ES-I3 (cell line): ENCODE results near the gene GGTA1.
"Not testable (repeated sequence)": the region's sequence is repeated elsewhere in the genome, so short reads cannot be mapped to it uniquely, and the experiment has no call there.

Source experiments
- H3K36me3 ChIP-seq: 2 replicates; pipeline ENCODE4 v1.6.1; 2013; ENCODE audit warnings: mild to moderate bottlenecking, low read length, control low read depth, moderate library complexity; ENCODE audit not compliant: insufficient read depth
- H3K4me1 ChIP-seq: 2 replicates; pipeline ENCODE4 v1.6.1; 2013; ENCODE audit warnings: mild to moderate bottlenecking, control low read depth, low read length; ENCODE audit not compliant: insufficient read depth
- H3K9ac ChIP-seq: 2 replicates; pipeline ENCODE4 v1.6.1; 2013; ENCODE audit warnings: low read depth, mild to moderate bottlenecking, low read length, moderate library complexity
- H3K9me3 ChIP-seq: 2 replicates; pipeline ENCODE4 v1.6.1; 2013; ENCODE audit warnings: mild to moderate bottlenecking, low read length, moderate library complexity; ENCODE audit not compliant: control insufficient read depth, insufficient read depth

GGTA1 gene

GRCh38 chr9:121458449-121458848, 41.2 kb downstream of the GGTA1 start:
- H3K4me1 ChIP-seq, H3K9ac ChIP-seq, H3K9me3 ChIP-seq, H3K36me3 ChIP-seq: not testable (repeated sequence)

DNA sequence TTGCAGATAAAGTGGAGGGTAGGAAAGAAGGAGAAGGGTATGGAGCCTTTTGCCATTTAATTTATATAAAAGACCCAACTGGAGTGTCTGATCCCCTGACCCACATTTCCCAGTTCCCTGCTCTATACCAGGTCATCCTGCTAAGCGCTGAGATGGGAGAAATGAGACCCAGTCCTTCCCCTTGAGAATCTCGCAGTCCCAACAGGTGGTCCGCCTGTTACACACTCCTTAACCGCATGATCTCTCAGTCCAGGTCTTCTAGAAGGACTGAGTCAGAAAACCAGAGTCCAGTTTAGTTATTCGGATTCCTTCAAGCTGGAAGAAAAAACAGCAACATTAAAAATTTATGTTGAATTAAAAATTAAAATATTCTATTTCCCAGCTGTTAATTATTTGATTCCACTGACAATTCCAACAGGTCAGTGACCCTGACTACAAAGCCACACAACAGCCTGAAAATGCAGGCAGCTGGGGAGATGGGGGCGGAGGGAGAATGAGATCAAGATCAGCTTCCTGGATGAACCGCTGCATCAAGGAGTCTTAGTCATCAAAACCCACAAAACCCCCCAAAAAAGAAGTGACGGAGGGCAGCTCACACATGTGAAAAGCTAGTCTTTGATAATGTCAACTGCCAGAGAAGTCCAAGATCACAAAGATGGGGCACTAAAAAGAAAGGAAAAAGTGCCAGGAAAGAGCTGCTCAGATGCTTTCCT, 44.0 kb downstream of the GGTA1 start:
- H3K9ac ChIP-seq: no peak overlapping the region
- H3K9me3 ChIP-seq: no peaks in the 10 kb centered on the region
- H3K36me3 ChIP-seq: no peaks in the 10 kb centered on the region
- peaks cover 10% of the 10 kb centered on the region; the same call in 1 of the 2 replicates for H3K4me1 ChIP-seq

DNA sequence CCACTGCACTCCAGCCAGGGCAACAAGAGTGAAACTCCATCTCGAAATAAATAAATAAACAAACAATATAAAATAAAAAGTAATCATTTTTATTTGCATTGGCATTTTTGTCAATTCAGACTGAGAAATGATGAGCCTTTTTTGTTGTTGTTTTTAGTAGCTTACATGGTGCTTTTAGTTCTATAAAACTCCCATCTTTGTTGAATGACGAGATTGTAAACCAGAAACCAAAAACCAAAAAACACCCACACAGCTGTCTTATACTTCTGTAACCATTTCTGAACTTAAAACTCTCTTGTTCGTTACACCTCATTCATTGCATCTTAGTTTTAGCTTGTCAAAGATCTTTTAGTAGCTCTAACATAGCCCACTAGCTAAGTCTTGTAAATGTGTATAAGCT, 44.7 kb downstream of the GGTA1 start:
- peaks cover 10% of the 10 kb centered on the region; the same call in 1 of the 2 replicates for H3K4me1 ChIP-seq
- no peaks in the 10 kb centered on the region for H3K9me3 ChIP-seq
- H3K36me3 ChIP-seq: no peaks in the 10 kb centered on the region
- H3K9ac ChIP-seq: no peak overlapping the region

DNA sequence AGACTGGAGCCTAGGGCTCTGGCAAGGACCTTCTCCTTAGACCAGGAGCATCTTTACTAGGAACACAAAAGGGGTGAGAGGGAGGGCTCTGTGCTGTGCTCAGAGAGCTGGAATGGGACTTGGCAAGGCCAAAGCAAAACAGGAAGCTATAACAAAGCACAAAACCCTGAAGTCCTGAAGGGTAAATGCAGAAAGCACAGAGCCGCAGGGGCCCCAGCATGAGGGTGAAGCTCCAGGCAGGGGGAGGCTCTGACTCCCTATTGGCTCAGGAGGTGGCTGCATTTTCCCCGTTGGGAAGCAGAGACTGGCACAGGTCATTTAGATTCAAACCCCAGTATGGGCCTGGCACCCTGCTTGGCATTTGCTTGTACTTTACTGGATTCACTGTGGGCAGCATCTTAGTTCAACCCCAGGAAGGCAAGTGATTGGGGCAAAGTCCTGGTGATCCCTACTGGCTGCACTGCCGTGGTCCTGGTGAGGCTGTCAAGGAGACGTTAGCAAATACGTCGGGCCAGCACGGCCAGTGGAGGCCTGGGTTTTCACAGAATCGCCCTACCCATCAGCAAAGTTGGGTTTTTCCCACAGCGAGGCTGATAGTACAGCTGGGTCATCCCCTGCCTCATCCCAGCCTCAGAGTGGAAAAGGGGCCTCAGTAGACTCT, 46.3 kb downstream of the GGTA1 start:
- no peak overlapping the region for H3K9ac ChIP-seq

GRCh38 chr9:121452085-121452484, 47.6 kb downstream of the GGTA1 start:
- Histone ChIP-seq H3K4me1 (peaks cover 10% of the 10 kb centered on the region; the same call in 1 of the 2 replicates), H3K36me3 (no peaks in the 10 kb centered on the region), H3K9me3 (no peaks in the 10 kb centered on the region)

More for the DNA sequence above, 46.3 kb downstream of the GGTA1 start:
- Histone ChIP-seq H3K4me1 (peaks cover 10% of the 10 kb centered on the region; the same call in 1 of the 2 replicates), H3K9me3 (no peaks in the 10 kb centered on the region), H3K36me3 (no peaks in the 10 kb centered on the region)

DNA sequence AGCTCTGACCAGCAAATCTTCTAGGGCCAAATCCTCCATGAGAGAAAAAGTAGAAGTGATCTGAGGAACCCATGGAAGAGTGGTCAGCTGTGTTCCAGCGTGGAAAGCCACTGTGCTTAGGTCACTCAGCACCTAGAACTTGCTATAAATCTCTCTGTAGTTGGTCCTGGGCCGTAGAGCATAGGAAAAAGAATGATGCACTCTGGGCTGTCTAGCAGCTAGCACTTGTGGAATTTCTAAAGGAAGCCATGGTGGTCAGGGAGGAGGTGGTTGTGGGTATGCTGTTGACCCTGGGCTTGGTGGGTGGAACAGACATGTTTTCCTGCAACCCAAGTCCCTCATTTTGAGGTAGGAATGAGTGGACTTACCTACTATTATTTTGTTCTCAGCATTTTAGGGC, 48.1 kb downstream of the GGTA1 start:
- peaks cover 10% of the 10 kb centered on the region; the same call in 1 of the 2 replicates for H3K4me1 ChIP-seq
- H3K36me3 ChIP-seq: no peaks in the 10 kb centered on the region
- no peaks in the 10 kb centered on the region for H3K9me3 ChIP-seq
- no peak overlapping the region for H3K9ac ChIP-seq

More at GRCh38 chr9:121452085-121452484, 47.6 kb downstream of the GGTA1 start:
- H3K9ac ChIP-seq: no peak overlapping the region

- Histone ChIP-seq H3K9me3 (no peaks in the 10 kb centered on the region), H3K4me1 (peaks cover 10% of the 10 kb centered on the region; the same call in 1 of the 2 replicates), H3K36me3 (no peaks in the 10 kb centered on the region), H3K9ac (no peak overlapping the region)
Observed at GRCh38 chr9:121450241-121450640, 49.4 kb downstream of the GGTA1 start.

- no peaks in the 10 kb centered on the region for H3K9me3 ChIP-seq
- H3K9ac ChIP-seq: no peak overlapping the region
- H3K36me3 ChIP-seq: no peaks in the 10 kb centered on the region
- peaks cover 10% of the 10 kb centered on the region; the same call in 1 of the 2 replicates for H3K4me1 ChIP-seq
Observed at GRCh38 chr9:121449786-121450185, 49.9 kb downstream of the GGTA1 start.

- Histone ChIP-seq H3K36me3 (no peaks in the 10 kb centered on the region), H3K4me1 (no peaks in the 10 kb centered on the region), H3K9ac (no peak overlapping the region), H3K9me3 (no peaks in the 10 kb centered on the region)
Observed at GRCh38 chr9:121447321-121447834, 52.3 kb downstream of the GGTA1 start.

- H3K4me1 ChIP-seq: no peaks in the 10 kb centered on the region
Observed at GRCh38 chr9:121445986-121446385, 53.7 kb downstream of the GGTA1 start.

GRCh38 chr9:121443981-121444380, 55.7 kb downstream of the GGTA1 start:
- Histone ChIP-seq H3K9me3 (no peaks in the 10 kb centered on the region), H3K4me1 (no peaks in the 10 kb centered on the region), H3K9ac (no peak overlapping the region), H3K36me3 (no peaks in the 10 kb centered on the region)

More at GRCh38 chr9:121445986-121446385, 53.7 kb downstream of the GGTA1 start:
- Histone ChIP-seq H3K36me3 (no peaks in the 10 kb centered on the region), H3K9ac (no peak overlapping the region), H3K9me3 (no peaks in the 10 kb centered on the region)

- no peaks in the 10 kb centered on the region for H3K36me3 ChIP-seq
- no peaks in the 10 kb centered on the region for H3K9me3 ChIP-seq
- no peaks in the 10 kb centered on the region for H3K4me1 ChIP-seq
- no peak overlapping the region for H3K9ac ChIP-seq
Observed at GRCh38 chr9:121441165-121441564, 58.5 kb downstream of the GGTA1 start.

GRCh38 chr9:121439711-121440664, 59.7 kb downstream of the GGTA1 start:
- no peaks in the 10 kb centered on the region for H3K36me3 ChIP-seq
- H3K4me1 ChIP-seq: no peaks in the 10 kb centered on the region
- no peak overlapping the region for H3K9ac ChIP-seq
- no peaks in the 10 kb centered on the region for H3K9me3 ChIP-seq

- Histone ChIP-seq H3K4me1 (no peaks in the 10 kb centered on the region), H3K9me3 (no peaks in the 10 kb centered on the region), H3K9ac (no peak overlapping the region), H3K36me3 (no peaks in the 10 kb centered on the region)
Observed at GRCh38 chr9:121439016-121439415, 60.6 kb downstream of the GGTA1 start.
